GM19438 (cell line): ENCODE data around the gene ZSCAN10.

Experiments
- ATAC-seq: cut with Tn5 transposase; IDR thresholded peaks from one replicate; pipeline ENCODE4 v1.9.1; 2021; ENCODE audit warnings: low read depth; ENCODE audit not compliant: unreplicated experiment

Gene ZSCAN10

DNA sequence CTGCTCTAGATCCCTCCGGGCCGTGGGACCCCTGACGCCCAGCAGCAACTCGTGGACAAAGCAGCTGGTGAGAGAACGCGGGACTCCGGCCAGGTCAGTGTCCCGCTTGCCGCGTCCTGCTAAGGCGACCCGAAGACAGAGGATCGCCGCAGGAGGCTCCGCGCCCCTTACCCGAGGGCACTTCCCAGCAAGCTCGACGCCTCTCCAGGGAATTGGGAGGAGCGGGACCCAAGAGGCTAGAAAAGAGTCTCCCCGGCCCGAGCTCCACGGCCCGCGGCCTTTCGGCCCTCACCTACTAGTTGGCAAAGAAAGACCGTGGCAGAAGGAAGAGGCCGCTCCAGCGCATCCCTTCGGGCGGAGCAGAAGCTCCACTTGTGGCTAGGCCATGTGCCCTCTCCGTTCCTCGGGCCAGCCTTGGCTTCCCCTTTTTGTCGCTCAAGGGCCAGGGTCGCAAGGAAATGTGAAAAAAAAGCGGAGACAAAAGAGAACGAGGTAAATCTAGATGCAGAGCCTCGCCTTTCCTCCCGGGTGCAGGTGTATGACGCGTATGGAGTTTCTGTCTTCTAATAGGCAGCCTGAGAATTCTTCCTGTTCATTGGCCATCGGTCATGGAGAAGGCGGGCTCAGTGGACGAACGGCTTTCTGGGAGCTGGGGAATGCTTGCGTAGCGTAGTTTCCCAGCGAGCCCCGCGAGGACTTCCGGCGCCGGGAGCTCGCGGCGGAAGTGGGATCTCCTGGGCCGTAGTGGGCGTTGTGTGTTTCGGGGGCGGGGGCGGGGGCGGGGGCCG, 35.4 kb upstream of the ZSCAN10 start, which contains the start of gene ZNF213:
Gene ZNF213 (plus strand): TSS at position 692 of the 788 bp plus-strand sequence. CDS start 2,252 bp downstream, outside the sequence.
- peak; percentile 86 for ATAC-seq

DNA sequence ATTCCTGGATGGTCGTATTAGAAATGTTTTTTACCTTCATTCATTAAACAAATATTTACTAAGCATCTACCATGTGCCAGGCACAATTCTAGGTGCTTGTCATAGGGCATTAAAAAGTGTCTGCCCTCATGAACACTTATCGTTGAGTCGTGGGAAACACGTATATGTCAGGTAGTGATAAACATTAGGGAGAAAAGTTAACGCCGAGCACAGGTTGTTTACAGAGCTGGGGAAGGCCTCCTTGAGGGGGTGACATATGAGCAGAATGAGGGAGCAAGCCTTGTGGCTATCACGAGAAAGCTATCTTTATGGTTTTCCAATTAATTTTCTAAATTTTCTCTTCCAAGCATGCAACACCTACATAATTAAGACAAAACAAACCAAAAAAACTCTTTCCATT, 34.8 kb upstream of the ZSCAN10 start:
- no peak for ATAC-seq

DNA sequence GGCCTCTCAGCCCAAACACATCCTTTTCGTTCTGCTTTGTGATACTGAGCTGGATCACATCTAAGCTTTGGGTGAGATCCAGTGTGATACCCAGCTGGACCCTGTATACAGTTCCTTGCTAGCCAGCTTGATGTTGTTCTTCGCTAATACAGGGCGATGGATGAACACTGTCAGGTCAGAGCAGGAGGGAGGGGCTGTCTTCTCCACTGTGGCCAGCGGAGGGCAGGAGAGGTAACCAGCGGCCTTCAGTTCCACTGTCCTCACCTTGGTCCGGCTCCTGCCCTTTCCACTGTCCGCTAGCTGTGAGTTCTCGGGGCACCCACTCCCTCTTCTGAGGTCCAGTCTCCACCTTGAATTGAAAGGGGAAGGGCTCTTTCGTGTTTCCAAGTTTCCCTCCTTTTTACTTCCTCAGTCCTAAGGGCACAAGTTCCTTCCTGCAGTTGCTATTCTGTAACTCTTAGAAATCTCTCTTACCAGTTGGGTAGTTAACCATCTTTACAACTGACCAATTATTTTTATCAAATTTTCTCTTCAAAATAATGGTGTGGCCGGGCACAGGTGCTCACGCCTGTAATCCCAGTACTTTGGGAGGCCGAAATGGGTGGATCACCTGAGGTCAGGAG, 32.8 kb upstream of the ZSCAN10 start:
- ATAC-seq = no peak

DNA sequence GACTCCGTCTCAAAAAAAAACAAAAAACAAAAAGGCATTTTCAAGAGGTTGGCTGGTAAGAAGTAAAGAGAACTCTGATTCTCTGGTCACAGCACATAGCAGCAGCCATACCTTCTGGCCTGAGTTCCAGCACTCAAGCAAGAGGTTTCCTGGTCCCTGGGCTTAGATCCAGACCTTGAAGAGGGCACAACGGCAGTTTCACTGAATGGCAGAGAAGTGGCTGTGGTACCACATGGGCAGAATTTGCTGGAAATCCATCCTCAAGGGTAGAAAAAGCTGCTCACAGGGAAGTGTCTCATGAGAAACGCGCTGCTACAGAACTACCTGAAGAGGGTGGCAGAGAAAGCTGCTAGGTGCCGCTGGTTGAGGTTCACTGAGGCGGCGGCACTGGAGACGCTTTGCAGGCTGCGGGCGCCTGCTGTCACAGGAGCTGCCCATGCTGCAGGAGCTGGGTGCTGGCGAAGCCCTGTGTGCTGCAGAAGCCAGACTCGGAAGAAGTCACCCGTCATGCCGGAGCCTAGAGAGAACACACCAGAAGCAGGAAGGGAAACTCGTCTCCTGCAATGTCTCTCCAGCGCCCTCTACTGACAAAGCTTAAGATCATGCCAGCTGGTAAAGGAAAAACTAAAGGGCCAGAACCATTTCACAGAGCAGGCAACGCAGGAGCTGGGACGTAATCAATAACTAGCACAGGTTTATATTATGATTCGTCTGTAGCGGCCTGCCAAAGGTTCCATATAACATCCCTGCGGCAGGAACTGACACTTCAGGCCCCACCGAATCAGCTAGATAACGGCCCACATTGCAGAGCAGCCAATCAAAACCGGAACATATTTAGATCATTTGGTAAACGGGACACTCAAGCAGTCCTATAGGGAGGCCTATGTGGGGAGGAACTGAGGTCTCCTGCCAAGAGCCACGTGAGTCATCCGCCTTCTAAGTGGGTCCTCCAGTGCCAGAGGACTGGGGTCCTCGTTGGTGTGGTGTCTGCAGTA, 30.3 kb upstream of the ZSCAN10 start:
- ATAC-seq = no peak

DNA sequence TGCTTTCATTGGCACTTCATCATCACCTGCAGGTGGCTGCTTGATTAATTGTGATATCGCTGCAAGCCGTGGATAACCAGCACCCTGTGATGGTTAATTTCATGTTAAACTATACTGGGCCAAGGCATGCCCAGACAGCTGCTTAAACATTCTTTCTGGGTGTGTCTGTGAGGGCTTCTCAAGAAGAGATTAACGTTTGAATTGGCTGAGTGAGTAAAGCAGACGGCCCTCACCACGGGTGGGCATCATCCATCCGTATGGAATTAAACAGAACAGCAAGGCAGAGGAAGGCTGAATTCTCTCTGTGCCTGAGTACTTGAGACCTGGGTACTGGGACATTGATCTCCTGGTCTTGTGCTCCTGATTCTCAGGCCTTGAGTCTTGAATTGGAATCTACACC, 28.7 kb upstream of the ZSCAN10 start:
- no peak for ATAC-seq

DNA sequence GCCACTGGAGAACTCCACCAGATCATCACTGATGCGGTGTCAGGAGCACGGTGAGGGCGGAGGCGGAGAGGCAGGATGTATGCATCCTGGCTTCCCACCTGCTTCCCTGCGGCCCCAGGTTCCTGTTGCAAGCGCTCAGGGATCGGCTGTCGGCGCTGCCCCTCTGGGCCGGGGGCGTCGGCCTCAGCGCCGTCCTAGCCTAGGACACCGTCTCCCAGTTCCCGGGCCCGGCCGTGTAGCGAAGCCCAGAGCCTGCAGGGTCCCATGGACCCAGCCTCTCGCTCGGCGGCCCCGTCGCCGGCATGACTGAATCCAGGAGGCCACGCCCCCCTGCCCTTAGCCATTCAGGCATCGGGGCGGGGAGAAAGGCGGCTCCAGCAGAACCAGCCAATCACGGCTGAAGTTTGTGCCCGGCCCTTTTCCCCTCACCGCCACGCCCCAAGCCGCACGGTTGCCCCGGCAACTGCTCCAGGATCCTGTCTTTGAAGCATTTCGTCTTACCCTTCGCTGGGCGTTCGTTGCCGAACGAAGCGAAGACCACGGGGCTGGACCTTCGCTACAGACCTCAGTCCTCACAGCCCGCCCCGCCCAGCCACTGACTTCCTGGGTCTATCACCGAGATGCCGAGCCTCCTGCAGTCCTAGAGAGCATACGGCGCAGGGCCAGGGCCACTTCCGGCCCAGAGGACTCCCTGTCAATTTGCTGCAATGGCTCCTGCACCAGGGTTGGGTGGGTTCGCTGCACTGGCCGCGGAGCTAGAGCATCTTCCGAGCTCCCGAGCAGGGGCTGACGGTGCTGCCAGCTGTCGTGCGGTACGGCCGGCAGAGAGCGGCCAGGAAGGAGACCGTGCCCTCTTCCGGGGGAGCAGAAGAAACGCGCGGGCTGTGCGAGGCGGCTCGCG, 25.1 kb upstream of the ZSCAN10 start:
- ATAC-seq = peak; percentile 89

DNA sequence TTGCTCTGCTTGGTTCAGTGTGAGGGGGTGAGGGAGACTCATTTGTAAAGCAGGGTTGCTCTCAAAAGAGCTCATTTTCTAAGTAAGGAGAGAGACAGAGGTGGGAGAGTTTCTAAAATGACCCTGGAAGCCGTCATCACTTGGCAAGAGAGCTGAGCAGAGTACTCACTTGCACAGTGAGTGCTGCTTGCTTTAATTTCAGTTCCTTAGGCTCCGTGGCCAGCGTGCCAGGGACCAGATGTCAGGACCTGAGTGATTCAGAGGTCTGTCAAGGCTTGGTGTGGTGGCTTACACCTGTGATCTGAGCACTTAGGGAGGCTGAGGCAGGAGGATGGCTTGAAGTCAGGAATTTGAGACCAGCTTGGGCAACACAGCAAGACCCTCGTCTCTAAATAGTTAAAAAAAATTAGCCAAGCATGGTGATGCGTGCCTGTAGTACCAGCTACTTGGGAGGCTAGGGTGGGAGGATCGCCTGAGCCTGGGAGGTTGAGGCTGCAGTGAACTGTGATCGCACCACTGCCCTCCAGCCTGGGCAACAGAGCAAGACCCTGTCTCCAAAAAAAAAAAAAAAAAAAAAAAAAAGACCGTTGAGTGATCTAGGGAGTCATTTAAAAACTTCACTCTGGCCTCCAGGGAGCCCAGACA, 24.0 kb upstream of the ZSCAN10 start:
- ATAC-seq = no peak

DNA sequence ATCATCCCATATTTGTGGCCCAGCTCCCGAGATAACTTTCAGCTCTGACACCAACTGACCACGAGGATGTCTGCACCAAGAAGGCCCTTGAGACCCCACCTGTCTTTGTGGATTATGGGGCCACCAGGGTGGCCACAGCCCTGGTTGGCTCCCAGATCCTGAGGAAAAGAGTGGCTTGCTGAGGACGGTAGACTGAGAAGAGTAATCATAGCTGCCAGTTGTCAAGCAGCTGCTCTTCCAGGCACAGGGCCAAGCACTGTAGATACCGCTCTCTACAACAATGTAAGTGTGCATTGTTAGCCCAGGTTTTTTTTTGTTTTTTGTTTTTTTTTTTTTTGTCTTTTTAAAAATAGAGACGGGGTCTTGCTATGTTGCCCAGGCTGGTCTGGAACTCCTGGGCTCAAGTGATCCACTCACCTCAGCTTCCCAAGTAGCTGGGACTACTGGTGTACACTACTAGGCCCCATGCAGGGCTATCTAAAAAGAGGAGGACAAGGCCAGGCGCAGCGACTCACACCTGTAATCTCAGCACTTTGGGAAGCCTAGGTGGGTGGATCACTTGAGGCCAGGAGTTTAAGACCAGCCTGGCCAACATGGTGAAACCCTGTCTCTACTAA, 22.9 kb upstream of the ZSCAN10 start:
- no peak for ATAC-seq

DNA sequence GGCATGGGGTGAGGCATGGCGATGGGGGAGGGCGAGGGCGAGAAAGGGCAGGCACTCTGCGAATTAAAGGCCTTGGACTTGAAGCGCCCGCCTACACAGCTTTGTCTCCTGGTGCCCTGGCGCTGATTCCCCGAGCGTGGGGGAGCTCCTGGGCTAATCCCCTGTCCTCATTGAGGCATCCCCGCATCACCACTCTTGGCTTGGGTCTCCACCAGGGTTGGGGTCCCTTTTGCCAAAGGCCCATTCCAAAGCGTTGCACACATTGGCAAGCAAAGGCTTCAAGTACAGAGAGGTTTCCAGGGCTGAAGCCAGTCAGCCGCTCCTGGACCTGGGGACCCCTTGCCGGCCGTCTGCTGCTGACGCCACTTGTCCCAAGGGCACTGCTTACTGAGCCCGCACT, 21.3 kb upstream of the ZSCAN10 start:
- no peak for ATAC-seq

DNA sequence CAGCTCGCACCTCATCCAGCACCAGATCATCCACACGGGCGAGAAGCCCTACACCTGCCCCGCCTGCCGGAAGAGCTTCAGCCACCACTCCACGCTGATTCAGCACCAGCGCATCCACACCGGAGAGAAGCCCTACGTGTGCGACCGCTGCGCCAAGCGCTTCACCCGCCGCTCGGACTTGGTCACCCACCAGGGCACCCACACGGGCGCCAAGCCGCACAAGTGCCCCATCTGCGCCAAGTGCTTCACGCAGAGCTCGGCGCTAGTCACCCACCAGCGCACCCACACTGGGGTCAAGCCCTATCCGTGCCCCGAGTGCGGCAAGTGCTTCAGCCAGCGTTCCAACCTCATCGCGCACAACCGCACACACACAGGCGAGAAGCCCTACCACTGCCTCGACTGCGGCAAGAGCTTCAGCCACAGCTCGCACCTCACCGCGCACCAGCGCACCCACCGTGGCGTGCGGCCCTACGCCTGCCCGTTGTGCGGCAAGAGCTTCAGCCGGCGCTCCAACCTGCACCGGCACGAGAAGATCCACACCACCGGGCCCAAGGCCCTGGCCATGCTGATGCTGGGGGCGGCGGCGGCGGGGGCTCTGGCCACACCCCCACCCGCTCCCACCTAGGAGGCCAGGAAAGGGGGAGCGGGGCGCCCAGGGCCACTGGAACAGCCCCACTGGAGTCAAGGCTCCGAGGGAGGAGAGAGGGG, 20.8 kb upstream of the ZSCAN10 start:
- no peak for ATAC-seq

DNA sequence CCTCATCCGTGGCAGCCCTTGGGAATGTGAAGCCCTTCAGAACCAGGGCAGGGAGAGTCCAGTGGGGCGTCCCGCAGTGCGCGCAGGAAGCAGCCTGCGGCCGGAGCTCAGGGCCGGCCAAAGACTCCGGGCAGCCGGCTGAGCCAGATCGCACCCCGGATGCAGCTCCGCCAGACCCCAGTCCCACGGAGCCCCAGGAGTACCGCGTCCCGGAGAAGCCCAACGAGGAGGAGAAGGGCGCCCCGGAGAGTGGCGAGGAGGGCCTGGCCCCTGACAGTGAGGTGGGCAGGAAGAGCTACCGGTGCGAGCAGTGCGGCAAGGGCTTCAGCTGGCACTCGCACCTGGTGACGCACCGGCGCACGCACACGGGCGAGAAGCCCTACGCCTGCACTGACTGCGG, 20.2 kb upstream of the ZSCAN10 start:
- no peak for ATAC-seq

DNA sequence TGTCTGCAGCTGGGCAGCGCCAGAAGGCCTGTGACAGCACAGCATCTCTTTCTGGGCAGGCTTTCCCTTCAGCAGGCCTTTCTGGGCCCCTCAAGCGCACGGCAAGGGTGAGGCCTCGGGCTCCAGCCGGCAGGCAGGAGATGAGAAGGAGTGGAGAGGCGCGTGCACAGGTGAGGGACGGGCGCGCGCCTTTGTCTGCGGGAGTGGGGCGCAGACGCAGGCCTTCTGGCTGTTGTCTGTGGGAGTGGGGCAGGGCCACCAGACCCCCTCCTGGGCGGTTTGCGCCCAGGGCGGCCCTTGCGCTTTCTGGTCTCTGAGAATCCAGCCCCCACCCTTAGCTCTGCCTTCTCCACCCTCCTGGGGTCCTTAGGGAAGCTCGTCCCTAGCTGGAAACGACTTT, 19.8 kb upstream of the ZSCAN10 start:
- ATAC-seq = no peak

DNA sequence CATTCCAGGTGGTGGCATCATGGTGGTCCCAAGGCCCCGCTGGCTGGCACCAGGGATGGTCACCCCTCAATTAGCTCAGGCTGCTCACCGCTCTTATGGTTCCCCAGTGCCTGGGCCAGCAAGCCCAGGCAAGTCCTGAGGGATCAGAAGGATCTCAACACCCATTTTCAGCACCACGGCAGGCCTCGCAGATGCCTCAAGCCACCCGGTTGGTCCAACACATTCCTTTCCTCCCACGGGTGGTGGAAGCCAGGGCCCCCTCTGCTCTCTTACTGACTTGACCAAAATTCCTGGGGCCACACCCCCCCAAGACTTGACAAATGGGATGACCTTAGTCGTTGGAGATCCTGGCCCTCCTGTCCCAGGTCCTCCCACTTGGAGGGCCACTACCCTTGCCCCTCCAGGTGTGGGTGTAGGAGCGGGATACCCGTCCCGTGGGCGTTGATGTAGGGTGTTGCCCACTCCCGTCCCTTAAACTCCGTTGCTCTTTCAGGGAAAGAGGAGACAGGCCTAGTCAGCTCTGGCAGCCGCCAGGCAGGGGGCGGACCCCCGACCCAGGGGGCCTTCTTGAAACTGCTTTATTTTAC, 19.2 kb upstream of the ZSCAN10 start:
- ATAC-seq = no peak

DNA sequence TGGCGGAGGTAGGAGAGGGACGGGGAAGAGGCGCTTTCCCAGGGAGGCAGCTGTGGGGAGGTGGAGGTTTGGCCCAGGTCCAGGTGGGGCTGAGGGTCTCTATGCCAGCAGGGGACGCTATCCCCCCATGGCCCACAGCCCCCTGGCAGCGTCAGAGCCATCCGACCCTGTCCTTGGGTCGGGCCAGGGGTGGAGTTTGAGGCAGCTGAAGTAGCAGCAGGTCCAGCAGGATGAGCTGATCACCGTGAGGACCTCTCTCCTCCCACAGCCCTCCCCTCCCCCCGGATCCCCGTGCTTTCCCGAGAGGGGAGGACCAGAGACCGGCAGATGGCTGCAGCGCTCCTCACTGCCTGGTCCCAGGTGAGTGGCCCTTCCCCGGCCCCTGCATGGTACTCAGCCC, 16.5 kb upstream of the ZSCAN10 start:
- ATAC-seq = no peak

DNA sequence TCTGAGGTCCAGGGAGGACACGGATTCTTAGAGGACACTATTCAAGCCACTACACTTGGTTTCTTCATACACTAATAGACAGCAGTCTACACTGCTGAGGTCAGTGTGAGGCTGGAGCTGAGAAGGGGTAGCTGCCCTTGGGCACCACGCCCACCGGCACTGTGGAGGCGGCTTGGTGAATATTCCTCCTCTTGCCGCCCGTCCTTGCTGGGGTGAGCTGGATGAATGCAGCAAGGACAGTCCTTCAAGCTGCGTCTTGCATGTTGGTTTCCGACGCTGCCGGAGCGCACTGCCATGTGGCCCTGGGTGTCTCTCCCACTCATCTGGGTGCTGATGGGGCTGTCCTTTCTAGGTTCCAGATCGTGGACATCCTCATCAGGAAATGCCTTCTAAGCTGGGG, 15.9 kb upstream of the ZSCAN10 start:
- no peak for ATAC-seq

DNA sequence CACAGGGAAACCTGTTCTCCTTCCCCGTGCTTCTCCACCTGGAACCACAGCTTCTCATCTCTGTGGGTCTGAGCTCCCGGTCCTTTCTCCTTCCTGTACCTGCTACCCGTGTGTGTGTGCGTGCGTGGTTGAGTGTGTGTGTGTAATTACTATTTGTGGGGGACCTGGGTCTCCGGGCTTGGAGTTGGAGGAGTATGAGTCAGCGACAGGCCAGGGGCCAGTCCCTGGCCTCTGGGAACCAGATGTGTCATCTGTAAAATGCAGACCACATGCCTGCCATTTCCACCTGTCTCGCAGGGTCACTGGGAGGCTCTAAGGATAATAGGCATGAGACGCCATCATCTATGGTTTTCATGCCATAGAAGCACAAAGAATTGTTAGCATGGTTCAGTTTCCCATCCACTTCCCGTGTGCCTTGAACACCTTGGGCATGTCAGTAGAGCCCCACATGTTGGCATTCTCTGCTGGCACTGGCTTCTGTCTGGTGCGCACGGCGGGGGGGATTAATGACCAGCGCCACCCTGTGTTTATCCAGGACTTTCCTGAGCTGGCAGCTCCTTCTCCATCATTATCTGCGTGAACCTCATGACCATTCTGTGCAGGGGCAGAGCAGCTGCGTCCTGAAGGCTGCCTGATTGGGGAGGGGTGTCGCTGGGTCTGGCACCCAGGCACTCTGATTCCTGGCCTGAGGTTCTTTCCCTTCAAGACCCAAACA, 14.8 kb upstream of the ZSCAN10 start:
- ATAC-seq = no peak

DNA sequence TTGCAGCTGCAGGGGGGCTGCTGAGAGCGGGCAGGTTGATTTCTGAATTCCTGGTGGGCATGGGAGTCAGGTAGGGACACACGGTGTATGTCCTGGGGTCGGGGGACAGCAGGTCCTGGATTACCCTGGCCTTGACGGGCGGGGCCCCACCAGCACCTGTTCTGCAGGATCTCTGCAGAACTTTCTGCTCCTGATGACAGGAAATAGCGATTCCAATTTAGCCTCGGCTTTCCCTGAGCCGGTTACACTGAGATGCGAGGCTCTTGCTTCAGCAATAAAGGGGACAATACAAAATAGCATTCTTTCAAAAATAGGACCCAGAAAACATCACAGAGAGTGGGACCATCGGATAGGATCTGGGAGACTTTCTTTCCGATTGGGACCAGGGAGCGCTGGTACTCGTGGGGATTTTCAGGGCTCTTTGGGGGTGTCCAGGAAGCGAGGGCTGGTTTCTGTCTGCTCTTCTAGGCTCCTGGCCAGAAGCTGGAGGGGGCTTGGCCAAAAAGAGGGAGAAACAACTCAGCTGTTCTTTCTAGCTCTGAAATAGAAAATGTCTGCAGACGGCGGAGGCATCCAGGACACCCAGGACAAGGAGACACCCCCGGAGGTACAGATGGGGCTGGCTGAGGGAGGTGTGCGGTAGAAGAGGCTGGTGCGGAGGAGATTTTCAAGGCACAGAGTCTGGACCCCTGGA, 13.9 kb upstream of the ZSCAN10 start:
- ATAC-seq = no peak
